T-helper 2 cell treated with Interferon-gamma antibody and Interleukin-4, amounts not matched to agents 5 μg/mL and 100 μg/mL, for 36 hours (primary cell): ENCODE results near the gene DIAPH3.
A peak's percentile ranks its signal among the peaks of the same experiment; 100 is the strongest.
"Not testable (repeated sequence)": the region's sequence is repeated elsewhere in the genome, so short reads cannot be mapped to it uniquely, and the experiment has no call there.

Experiments
- DNase-seq: peaks from one replicate; pipeline ENCODE4 v3.0.0; 2021; ENCODE audit warnings: low spot score
- H3K27ac Mint-ChIP-seq: one replicate; pipeline ENCODE4 v1.8.0; 2021; ENCODE audit warnings: mild to moderate bottlenecking, mixed read lengths
- H3K27me3 Mint-ChIP-seq: one replicate; pipeline ENCODE4 v1.8.0; 2021; ENCODE audit warnings: low read depth, mixed read lengths
- H3K36me3 Mint-ChIP-seq: one replicate; pipeline ENCODE4 v1.8.0; 2021; ENCODE audit warnings: low read depth, mixed read lengths
- H3K4me1 Mint-ChIP-seq: one replicate; pipeline ENCODE4 v1.8.0; 2021; ENCODE audit warnings: low read depth, mixed read lengths
- H3K4me3 Mint-ChIP-seq: one replicate; pipeline ENCODE4 v1.8.0; 2022; ENCODE audit warnings: mild to moderate bottlenecking, moderate library complexity, mixed read lengths
- H3K9me3 Mint-ChIP-seq: one replicate; pipeline ENCODE4 v1.8.0; 2021; ENCODE audit warnings: mixed read lengths

DIAPH3 gene

DNA sequence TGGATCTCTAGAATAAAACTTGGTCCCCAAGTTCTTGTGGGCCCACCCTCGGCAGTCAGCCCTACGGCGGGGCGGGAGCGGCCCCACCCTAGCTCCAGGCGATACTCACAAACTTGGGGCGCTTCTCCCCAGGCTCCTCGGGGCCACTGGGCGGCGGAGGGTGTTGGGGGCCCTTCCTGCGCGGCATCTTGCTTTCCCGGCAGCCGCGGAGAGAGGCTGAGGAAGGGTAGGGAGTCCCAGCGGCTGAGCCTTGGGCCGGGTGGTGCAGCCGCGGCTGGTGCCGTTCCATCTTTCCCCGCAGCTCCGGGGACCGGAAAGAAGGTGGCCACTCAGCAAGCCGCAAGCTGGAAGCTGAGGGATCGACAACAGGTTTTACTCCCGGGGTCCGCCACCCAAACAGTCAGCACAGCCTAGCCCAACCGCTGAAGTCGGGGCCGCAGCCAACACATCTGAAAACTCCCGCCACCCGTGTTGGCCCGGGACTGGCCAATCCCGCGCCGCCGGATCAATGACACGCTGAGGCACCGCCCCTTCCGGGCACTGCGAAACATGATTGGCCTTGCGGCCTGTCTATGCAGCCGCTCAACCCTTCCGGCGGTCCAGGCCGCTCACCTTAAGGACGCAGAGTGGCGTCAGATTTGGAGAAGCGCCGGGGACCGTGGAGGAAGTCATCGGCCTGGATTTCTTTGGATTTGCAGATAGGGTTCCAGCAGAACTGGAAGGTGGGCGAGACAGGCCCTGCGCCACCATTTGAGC, at the start of gene DIAPH3:
DIAPH3 (minus strand) TSS at position 451 of the 756 bp plus-strand sequence; CDS start at position 289, 162 bp downstream.
- Mint-ChIP-seq H3K27ac (peak within 1 kb of the TSS; percentile 92), H3K9me3 (no peaks in the 10 kb centered on the region), H3K4me3 (peak within 1 kb of the TSS; percentile 92), H3K27me3 (no peaks in the 10 kb centered on the region), H3K4me1 (peaks cover 29% of the 10 kb centered on the region), H3K36me3 (peaks cover 16% of the 10 kb centered on the region)
- DNase-seq = peak; percentile 95

DNA sequence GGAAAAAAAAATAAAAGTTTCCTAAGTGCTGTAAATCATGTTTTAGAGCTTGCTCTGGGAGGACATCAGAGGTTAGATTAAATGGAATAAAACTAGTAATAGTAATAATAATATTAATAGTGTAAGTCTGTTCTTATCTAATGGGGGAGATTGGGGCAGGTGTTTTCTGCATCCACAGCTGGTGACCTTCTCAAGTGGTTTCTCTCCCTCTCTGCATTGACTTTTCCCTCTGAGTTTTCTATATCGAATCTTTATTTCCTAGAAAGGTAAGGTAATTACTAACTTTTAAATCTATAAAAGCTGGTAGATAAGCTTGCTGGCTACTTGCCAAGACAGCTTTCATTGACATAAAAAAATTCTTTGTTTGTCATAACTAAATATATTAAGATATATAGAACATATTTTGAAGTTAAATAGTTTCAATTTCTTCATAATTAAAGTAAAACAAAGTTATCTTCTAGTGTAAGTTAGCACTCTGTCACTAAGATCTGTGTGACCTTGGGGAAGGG, 49.6 kb upstream of the DIAPH3 start:
- DNase-seq = no peak
- Mint-ChIP-seq H3K27me3 (peaks cover 33% of the 10 kb centered on the region), H3K36me3 (no peaks in the 10 kb centered on the region), H3K9me3 (no peaks in the 10 kb centered on the region), H3K27ac (no peak overlapping the region), H3K4me1 (no peaks in the 10 kb centered on the region), H3K4me3 (no peak overlapping the region)

- Mint-ChIP-seq H3K27me3 (peaks cover 28% of the 10 kb centered on the region), H3K4me3 (no peak overlapping the region), H3K4me1 (no peaks in the 10 kb centered on the region), H3K27ac (no peak overlapping the region), H3K36me3 (no peaks in the 10 kb centered on the region), H3K9me3 (no peaks in the 10 kb centered on the region)
- DNase-seq = no peak
Measured at GRCh38 chr13:60211548-60211947, 47.8 kb upstream of the DIAPH3 start.

DNA sequence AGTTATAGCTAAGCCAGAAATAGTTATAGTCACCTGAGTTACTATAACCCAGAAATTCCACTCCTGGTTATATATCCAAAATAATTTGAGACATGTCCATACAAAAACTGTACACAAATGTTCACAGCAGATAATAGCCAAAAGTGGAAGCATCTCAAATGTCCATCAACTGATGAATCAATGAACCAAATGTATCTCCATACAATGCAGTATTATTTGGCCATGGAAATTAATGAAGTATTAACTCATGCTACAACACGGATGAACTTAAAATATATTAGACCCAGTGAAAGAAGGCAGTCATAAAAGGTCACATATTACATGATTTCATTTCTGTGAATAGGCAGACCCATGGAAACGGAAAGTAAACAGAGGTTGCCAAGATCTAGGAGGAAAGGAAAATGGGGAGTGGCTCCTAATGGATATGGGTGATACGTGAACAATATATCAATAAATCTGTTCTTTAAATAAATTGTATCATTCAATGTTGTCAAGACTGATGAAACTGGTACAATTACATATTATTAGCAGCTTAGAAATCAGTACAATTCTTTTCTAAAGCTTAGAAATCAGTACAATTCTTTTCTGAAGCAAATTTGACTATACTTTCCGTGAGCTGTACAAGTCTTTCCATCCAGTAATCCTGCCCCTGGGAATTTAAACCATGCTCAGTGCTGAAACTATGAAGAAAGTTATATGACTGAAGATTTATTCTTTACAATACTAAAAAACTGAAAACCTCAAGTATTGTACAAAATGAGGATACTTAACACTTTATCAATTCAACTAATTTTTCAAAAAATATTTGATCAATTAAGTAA, 47.0 kb upstream of the DIAPH3 start:
- no peaks in the 10 kb centered on the region for H3K9me3 Mint-ChIP-seq
- H3K36me3 Mint-ChIP-seq = no peaks in the 10 kb centered on the region
- no peak overlapping the region for H3K4me3 Mint-ChIP-seq
- peaks cover 31% of the 10 kb centered on the region for H3K27me3 Mint-ChIP-seq
- no peaks in the 10 kb centered on the region for H3K4me1 Mint-ChIP-seq
- DNase-seq = no peak
- no peak overlapping the region for H3K27ac Mint-ChIP-seq

DNA sequence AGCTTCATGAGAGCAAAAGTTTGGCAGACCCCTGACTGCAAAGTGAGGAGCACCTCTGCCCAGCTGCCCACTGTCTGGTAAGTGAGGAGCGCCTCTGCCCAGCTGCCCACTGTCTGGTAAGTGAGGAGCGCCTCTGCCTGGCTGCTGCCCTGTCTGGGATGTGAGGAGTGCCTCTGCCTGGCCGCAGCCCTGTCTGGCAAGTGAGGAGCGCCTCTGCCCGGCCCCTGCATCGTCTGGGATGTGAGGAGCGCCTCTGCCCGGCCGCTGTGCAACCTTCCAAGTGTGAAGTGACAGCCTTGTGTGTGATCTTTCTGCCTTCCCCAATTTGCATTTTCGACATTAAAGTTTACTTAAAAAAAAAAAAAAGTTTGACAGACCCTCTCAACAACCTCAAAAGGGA, 41.8 kb upstream of the DIAPH3 start:
- H3K4me1 Mint-ChIP-seq, H3K27ac Mint-ChIP-seq, DNase-seq, H3K4me3 Mint-ChIP-seq, H3K36me3 Mint-ChIP-seq, H3K9me3 Mint-ChIP-seq: not testable (repeated sequence)
- peaks cover 21% of the 10 kb centered on the region for H3K27me3 Mint-ChIP-seq

GRCh38 chr13:60201286-60201685, 37.6 kb upstream of the DIAPH3 start:
- DNase-seq = no peak
- Mint-ChIP-seq H3K27me3 (peaks cover 18% of the 10 kb centered on the region), H3K4me3 (no peak overlapping the region), H3K9me3 (no peaks in the 10 kb centered on the region), H3K36me3 (no peaks in the 10 kb centered on the region), H3K27ac (no peak overlapping the region), H3K4me1 (no peaks in the 10 kb centered on the region)

DNA sequence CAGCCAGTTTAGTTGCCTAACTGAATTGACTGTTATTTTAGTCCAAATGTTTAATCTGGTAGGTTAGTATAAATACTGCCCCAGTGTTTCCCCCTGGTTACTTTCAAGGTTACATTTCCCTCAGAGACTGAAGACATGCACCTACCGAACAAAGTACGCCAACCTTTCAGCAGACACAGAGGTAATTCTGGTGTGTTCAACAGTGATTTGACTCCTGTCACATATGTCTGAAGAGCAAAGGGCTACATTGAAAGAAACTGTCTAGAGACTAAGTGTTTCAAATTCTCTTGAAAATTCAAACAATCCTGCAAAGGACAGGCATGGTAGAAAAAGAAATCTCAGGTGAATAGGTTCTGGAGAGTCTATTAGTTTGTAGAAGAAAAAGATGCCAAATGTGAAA, 32.2 kb upstream of the DIAPH3 start:
- H3K4me3 Mint-ChIP-seq, H3K27ac Mint-ChIP-seq, DNase-seq, H3K4me1 Mint-ChIP-seq, H3K9me3 Mint-ChIP-seq, H3K36me3 Mint-ChIP-seq: not testable (repeated sequence)
- peaks cover 23% of the 10 kb centered on the region for H3K27me3 Mint-ChIP-seq

- Mint-ChIP-seq H3K27ac (no peak overlapping the region), H3K4me1 (no peaks in the 10 kb centered on the region), H3K27me3 (peaks cover 12% of the 10 kb centered on the region)
Measured at GRCh38 chr13:60182907-60183306, 19.2 kb upstream of the DIAPH3 start.

GRCh38 chr13:60178327-60178726, 14.6 kb upstream of the DIAPH3 start:
- H3K9me3 Mint-ChIP-seq = no peaks in the 10 kb centered on the region
- no peak for DNase-seq

More at GRCh38 chr13:60182907-60183306, 19.2 kb upstream of the DIAPH3 start:
- DNase-seq = no peak
- no peaks in the 10 kb centered on the region for H3K36me3 Mint-ChIP-seq
- H3K9me3 Mint-ChIP-seq = no peaks in the 10 kb centered on the region
- H3K4me3 Mint-ChIP-seq = no peak overlapping the region

GRCh38 chr13:60175571-60175970, 11.8 kb upstream of the DIAPH3 start:
- Mint-ChIP-seq H3K27me3 (peaks cover 17% of the 10 kb centered on the region), H3K27ac (no peak overlapping the region), H3K36me3 (no peaks in the 10 kb centered on the region), H3K4me1 (no peaks in the 10 kb centered on the region), H3K9me3 (no peaks in the 10 kb centered on the region), H3K4me3 (no peak overlapping the region)
- no peak for DNase-seq

More at GRCh38 chr13:60178327-60178726, 14.6 kb upstream of the DIAPH3 start:
- no peaks in the 10 kb centered on the region for H3K4me1 Mint-ChIP-seq
- H3K27me3 Mint-ChIP-seq = peaks cover 16% of the 10 kb centered on the region
- H3K36me3 Mint-ChIP-seq = no peaks in the 10 kb centered on the region
- no peak overlapping the region for H3K4me3 Mint-ChIP-seq
- no peak overlapping the region for H3K27ac Mint-ChIP-seq

- no peak overlapping the region for H3K27ac Mint-ChIP-seq
- H3K4me3 Mint-ChIP-seq = no peak overlapping the region
Measured at GRCh38 chr13:60174113-60174512, 10.4 kb upstream of the DIAPH3 start.

GRCh38 chr13:60172111-60172510, 8.4 kb upstream of the DIAPH3 start:
- no peak overlapping the region for H3K27ac Mint-ChIP-seq
- DNase-seq = no peak
- no peak overlapping the region for H3K4me3 Mint-ChIP-seq
- H3K36me3 Mint-ChIP-seq = peaks cover 3% of the 10 kb centered on the region
- peaks cover 17% of the 10 kb centered on the region for H3K27me3 Mint-ChIP-seq
- no peaks in the 10 kb centered on the region for H3K9me3 Mint-ChIP-seq
- no peaks in the 10 kb centered on the region for H3K4me1 Mint-ChIP-seq

More at GRCh38 chr13:60174113-60174512, 10.4 kb upstream of the DIAPH3 start:
- Mint-ChIP-seq H3K36me3 (no peaks in the 10 kb centered on the region), H3K9me3 (no peaks in the 10 kb centered on the region), H3K4me1 (no peaks in the 10 kb centered on the region), H3K27me3 (peaks cover 17% of the 10 kb centered on the region)
- DNase-seq = no peak

GRCh38 chr13:60170414-60170813, 6.7 kb upstream of the DIAPH3 start:
- DNase-seq = no peak
- Mint-ChIP-seq H3K36me3 (peaks cover 3% of the 10 kb centered on the region), H3K27me3 (peaks cover 13% of the 10 kb centered on the region), H3K9me3 (no peaks in the 10 kb centered on the region), H3K27ac (no peak overlapping the region), H3K4me3 (no peak overlapping the region), H3K4me1 (peaks cover 2% of the 10 kb centered on the region)
